WERI-Rb-1 (cell line): ENCODE measurements around the gene HMCN1.

Experiments used
- DNase-seq: peaks from one replicate; pipeline ENCODE4 v3.0.0-alpha.2; 2020
- H3K27ac ChIP-seq: fragments of 250-450 bp; sonication (Bioruptor Pico); 2 replicates; pipeline ENCODE4 v1.5.1; 2020; ENCODE audit warnings: mild to moderate bottlenecking, moderate library complexity
- H3K27me3 ChIP-seq: fragments of 250-450 bp; sonication (Bioruptor Pico); 2 replicates; pipeline ENCODE4 v1.5.1; 2021; ENCODE audit warnings: mild to moderate bottlenecking, low read depth, moderate library complexity; ENCODE audit not compliant: insufficient read depth, severe bottlenecking
- H3K36me3 ChIP-seq: fragments of 250-450 bp; sonication (Bioruptor Pico); 2 replicates; pipeline ENCODE4 v1.5.1; 2020; ENCODE audit warnings: mild to moderate bottlenecking, moderate library complexity
- H3K4me3 ChIP-seq: 2 replicates; pipeline ENCODE4 v1.5.1; 2011; ENCODE audit warnings: low read depth, mild to moderate bottlenecking, control low read depth, low read length
- H3K9me3 ChIP-seq: fragments of 250-450 bp; sonication (Bioruptor Pico); 2 replicates; pipeline ENCODE4 v1.5.1; 2021; ENCODE audit warnings: mild to moderate bottlenecking, moderate library complexity; ENCODE audit not compliant: severe bottlenecking
- TF ChIP-seq, protein P1 (sequence below): IDR thresholded peaks from 2 replicates; pipeline ENCODE4 v1.5.1; 2011; ENCODE audit warnings: low read depth, mild to moderate bottlenecking, control low read depth, inconsistent platforms, low read length

Gene HMCN1

DNA sequence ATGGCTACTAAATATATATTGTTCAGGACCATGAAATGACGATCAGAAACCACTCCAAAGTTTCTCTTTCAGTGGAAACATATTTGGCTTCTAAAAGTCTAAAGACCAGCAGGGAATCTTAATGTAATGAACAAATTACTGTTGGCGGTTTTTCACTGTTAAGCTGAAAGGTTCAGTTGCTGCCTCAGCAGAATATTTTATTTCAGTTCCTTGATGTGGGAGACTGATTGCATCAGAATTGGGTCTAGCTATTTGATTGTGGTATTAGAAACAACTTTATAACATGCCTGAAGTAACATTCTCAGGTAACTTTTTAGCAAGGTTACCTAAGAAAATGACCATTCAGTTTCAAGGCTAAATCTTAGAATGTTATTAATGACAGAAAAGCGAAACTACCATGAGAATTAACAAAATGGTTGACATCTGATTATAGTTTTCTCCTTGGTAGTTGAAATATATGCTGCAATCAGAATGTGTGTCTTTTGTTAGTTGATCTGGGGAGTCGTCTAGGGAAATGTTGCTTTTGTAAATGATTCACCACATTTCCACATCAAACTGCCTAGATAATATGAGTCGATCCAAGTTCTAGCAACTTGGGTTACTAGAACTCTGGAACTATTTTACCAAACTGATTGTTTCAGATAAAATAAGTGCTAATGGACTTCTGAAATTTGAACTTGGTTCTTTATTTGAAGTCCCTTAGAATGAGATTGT is 200.4 kb downstream of the HMCN1 start:
- Histone ChIP-seq H3K9me3 (no peaks in the 10 kb centered on the region), H3K27ac (no peak overlapping the region), H3K4me3 (no peak overlapping the region), H3K27me3 (no peaks in the 10 kb centered on the region), H3K36me3 (no peaks in the 10 kb centered on the region)
- DNase-seq, result no peak
- TF ChIP-seq, protein P1, sequence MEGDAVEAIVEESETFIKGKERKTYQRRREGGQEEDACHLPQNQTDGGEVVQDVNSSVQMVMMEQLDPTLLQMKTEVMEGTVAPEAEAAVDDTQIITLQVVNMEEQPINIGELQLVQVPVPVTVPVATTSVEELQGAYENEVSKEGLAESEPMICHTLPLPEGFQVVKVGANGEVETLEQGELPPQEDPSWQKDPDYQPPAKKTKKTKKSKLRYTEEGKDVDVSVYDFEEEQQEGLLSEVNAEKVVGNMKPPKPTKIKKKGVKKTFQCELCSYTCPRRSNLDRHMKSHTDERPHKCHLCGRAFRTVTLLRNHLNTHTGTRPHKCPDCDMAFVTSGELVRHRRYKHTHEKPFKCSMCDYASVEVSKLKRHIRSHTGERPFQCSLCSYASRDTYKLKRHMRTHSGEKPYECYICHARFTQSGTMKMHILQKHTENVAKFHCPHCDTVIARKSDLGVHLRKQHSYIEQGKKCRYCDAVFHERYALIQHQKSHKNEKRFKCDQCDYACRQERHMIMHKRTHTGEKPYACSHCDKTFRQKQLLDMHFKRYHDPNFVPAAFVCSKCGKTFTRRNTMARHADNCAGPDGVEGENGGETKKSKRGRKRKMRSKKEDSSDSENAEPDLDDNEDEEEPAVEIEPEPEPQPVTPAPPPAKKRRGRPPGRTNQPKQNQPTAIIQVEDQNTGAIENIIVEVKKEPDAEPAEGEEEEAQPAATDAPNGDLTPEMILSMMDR, result no peak

DNA sequence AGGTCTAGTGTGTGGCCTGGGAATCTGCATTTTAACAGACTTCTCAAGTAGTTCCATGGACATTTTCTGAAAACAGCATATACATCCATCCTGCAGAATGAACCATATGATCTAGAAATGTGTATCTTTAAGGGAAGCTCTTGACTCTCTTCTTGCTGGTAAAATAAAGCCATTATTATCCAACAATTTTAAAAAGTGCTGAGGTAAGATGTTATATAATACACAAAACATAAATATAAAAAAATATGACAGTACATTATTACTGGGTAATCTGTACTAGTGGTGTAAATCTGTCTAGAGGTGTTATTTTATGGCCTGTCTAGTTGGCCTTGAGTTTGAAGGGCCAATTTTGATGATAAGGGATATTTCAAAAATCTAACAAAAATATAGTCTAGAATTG is 201.2 kb downstream of the HMCN1 start:
- no peak overlapping the region for H3K27ac ChIP-seq
- no peak overlapping the region for H3K4me3 ChIP-seq
- DNase-seq, result no peak
- H3K36me3 ChIP-seq, result no peaks in the 10 kb centered on the region
- H3K9me3 ChIP-seq, result no peaks in the 10 kb centered on the region
- H3K27me3 ChIP-seq, result no peaks in the 10 kb centered on the region
- TF ChIP-seq, protein P1, result no peak

DNA sequence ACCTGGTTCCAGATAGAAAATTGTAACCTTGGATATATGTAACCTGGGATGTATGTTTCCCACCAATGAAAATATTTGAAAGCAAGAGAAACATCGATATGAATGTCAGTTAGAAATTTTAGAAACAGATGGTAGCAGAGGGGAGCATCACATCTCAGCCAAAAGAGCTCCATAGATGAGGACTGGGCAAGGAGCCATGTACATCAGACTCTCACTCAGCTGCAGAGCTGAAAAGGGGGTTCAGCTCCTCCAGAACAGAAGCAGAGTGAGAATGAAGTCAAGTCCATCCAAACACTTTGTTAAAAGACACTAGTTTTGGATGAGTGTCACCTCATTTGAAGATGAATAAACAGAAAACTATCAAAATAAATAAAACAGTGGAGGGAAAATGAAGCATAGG is 202.4 kb downstream of the HMCN1 start:
- TF ChIP-seq, protein P1, result no peak

DNA sequence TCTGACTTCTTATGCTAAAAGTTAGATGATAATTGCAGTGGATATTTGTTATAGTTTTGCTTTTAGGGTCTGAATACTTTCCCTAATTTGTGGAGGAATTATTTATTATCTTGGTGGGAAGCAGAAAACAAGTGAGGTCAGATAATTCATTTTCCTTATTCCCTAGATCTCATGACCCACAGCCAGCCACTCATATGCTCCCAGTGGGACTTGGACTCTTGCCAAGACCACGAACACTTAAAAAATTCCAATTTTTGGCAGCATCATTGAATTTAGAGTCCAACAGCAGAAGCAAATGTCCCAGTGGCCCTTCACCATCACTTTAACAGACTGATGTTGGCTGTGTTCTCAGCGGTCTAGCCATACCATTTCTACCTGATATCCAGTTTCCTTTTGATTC is 204.2 kb downstream of the HMCN1 start:
- no peak for DNase-seq
- no peaks in the 10 kb centered on the region for H3K36me3 ChIP-seq
- no peak overlapping the region for H3K4me3 ChIP-seq
- TF ChIP-seq, protein P1, result no peak
- no peak overlapping the region for H3K27ac ChIP-seq
- H3K9me3 ChIP-seq, result no peaks in the 10 kb centered on the region
- H3K27me3 ChIP-seq, result no peaks in the 10 kb centered on the region

More for the DNA sequence above, 202.4 kb downstream of the HMCN1 start:
- no peaks in the 10 kb centered on the region for H3K27me3 ChIP-seq
- no peaks in the 10 kb centered on the region for H3K9me3 ChIP-seq
- no peak overlapping the region for H3K27ac ChIP-seq
- H3K4me3 ChIP-seq, result no peak overlapping the region
- no peak for DNase-seq
- H3K36me3 ChIP-seq, result no peaks in the 10 kb centered on the region

DNA sequence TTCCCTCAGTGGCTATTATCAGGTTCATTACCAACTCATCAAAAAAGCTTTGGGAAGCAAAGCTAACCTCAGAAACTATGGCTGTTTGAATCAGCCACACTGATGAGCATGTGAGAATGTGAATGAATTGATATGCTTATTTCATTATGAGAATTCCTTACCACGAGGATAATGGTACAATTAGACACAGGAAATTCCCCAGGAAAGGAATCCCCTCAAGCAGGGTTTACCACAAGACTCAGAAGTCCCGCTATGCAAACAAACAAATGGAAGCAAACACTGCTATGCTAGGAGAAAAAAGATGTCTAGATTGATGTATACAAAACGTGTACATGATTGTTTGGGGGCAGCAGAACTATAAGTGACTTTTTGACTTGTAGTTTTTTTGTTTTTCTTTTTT is 205.0 kb downstream of the HMCN1 start:
- TF ChIP-seq, protein P1, result no peak
- DNase-seq, result no peak
- no peaks in the 10 kb centered on the region for H3K27me3 ChIP-seq
- no peak overlapping the region for H3K4me3 ChIP-seq
- H3K27ac ChIP-seq, result no peak overlapping the region
- H3K9me3 ChIP-seq, result no peaks in the 10 kb centered on the region
- H3K36me3 ChIP-seq, result no peaks in the 10 kb centered on the region

DNA sequence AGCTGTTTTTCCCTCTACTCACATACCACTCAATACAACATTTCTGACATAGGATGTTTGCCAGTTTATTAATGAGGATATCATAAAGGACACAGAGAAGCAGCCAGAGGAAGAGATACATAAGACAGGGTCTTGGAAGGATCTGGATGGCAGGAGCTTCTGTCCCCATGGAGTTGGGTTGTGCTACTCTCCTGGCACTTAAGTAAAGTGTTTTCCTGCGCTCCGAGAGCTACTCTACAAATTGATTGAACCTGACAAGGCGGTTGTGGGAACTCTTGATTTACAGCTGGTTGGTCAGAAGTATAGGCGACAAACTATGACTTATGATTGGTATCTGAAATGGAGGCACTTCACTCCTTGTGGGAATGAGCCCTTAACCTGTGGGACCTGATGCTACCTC is 208.8 kb downstream of the HMCN1 start:
- no peaks in the 10 kb centered on the region for H3K9me3 ChIP-seq
- no peak for DNase-seq

More for the DNA sequence above, 208.8 kb downstream of the HMCN1 start:
- Histone ChIP-seq H3K27me3 (no peaks in the 10 kb centered on the region), H3K27ac (no peak overlapping the region), H3K36me3 (no peaks in the 10 kb centered on the region), H3K4me3 (no peak overlapping the region)
- TF ChIP-seq, protein P1, result no peak
